Skeletal muscle tissue (tissue), 4 donors: ENCODE data around the gene SGCA. TPM values are rescaled to one million over a fixed set of nuclear protein-coding genes. Genes with fewer than 3 reads are reported as not detected.
A peak's percentile ranks its signal among the peaks of the same experiment; 100 is the strongest.

Experiments
- H3K27ac ChIP-seq: one replicate; pipeline ENCODE4 v1.7.0; 2013; ENCODE audit warnings: mild to moderate bottlenecking, low read depth, low read length, inconsistent platforms
- H3K27me3 ChIP-seq, 3 donors: one replicate each; pipeline ENCODE4 v1.7.0; 2013; ENCODE audit warnings: low read length in 3 of 3; ENCODE audit not compliant: control insufficient read depth in 3 of 3, insufficient read depth in 3 of 3
- H3K36me3 ChIP-seq, 3 donors: one replicate each; pipeline ENCODE4 v1.7.0; 2013; ENCODE audit warnings: low read length in 3 of 3; ENCODE audit not compliant: control insufficient read depth in 3 of 3, insufficient read depth in 3 of 3
- H3K4me1 ChIP-seq, 3 donors: one replicate each; pipeline ENCODE4 v1.7.0; 2013; ENCODE audit warnings: low read length in 3 of 3, mild to moderate bottlenecking in 3 of 3; ENCODE audit not compliant: control insufficient read depth in 3 of 3, insufficient read depth in 3 of 3
- H3K4me3 ChIP-seq, 3 donors: one replicate each; pipeline ENCODE4 v1.7.0; 2013; ENCODE audit warnings: low read length in 3 of 3
- H3K9ac ChIP-seq, 3 donors: one replicate each; pipeline ENCODE4 v1.7.0; 2013; ENCODE audit warnings: low read length in 3 of 3, mild to moderate bottlenecking in 3 of 3, moderate library complexity in 2 of 3, low read depth in 1 of 3
- H3K9me3 ChIP-seq, 3 donors: one replicate each; pipeline ENCODE4 v1.7.0; 2013; ENCODE audit warnings: low read length in 3 of 3; ENCODE audit not compliant: control insufficient read depth in 3 of 3
- total RNA-seq: library from RNA; depleted of rRNA; stranded (reverse); fragments of >200 nt; gene quantifications from one replicate; pipeline ENCODE4 v1.2.3, GENCODE V29; 2014
- donor health status: Osteomylitis.

Gene SGCA
- total RNA-seq, 1 donor from 2014 or later = 158 TPM

DNA sequence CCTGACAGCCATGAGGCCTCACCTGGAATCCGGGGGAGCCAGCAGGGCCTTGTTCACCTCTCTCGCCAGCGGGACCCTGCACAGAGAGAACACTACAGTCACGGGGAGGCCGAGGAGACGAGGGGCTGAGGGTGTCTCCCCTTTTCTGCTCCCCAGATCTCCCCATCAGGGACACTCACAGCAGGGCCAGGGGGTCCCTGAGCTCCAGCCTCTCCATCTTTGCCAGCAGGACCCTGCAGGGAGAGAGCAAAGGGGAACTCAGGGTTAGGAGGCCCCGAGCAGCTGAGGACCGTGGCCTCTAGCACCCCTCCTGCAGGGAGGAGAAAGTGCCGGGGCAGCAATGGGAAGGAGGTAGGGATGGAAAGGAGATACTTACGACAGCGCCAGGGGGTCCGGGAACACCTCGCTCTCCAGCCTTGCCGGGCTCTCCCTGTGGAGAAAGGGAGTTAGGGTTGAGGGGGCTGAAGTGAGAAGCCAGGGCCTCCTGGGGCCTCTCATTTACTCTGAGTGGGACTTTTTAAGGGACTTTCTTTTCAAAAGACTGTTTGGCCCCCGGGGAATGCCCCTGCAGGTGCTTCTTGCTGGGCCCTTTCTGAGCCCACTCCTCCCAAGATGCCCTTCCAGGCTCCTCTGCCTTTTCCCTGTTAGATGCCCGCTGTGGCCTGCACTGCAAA is 26.9 kb downstream of the SGCA start:
- H3K27ac ChIP-seq = no peak overlapping the region
- H3K4me1 ChIP-seq = peaks cover 0 to 5% (median 3%) of the 10 kb centered on the region in 3 donors
- H3K9ac ChIP-seq = no peak overlapping the region

DNA sequence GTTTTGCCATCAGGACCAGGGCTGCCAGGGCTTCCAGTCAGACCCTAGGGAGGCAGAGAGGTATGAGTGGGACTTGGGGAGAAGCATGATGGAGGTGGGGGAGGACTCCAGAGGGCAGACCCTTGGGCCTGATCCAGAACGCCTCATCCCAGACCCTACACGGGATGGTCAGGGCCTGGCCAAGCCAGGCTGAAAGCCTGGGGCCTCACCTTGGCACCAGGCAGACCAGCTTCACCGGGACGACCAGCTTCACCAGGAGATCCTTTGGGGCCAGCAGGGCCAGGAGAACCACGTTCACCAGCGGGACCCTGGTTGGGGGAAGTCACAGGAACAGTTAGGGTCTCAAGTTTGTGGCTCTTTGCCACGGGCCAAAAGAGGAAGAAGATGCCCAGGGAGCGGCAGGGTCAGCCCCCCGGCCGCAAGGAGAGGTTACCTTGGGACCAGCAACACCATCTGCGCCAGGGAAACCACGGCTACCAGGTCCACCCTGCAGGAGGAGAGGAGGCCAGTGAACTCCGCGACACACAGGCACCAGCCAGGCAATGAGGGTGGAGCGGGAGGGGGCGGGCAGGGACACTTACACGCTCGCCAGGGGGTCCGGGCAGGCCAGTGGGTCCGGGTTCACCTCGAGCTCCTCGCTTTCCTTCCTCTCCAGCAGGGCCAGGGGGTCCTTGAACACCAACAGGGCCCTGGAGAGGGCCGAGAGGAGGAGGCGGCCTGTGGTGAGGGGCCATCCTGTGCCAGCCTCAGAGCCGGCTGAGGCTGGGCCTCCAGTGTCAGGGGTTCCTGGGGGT is 28.5 kb downstream of the SGCA start:
- H3K4me1 ChIP-seq = peaks cover 4 to 9% (median 4%) of the 10 kb centered on the region in 3 donors
- H3K27me3 ChIP-seq = peaks cover 0 to 8% (median 0%) of the 10 kb centered on the region in 3 donors
- H3K4me3 ChIP-seq = no peak overlapping the region
- H3K9me3 ChIP-seq = no peaks in the 10 kb centered on the region
- H3K9ac ChIP-seq = no peak overlapping the region
- H3K27ac ChIP-seq = no peak overlapping the region
- H3K36me3 ChIP-seq = peaks cover 9 to 31% (median 24%) of the 10 kb centered on the region in 3 donors

More for the DNA sequence above, 26.9 kb downstream of the SGCA start:
- H3K9me3 ChIP-seq = no peaks in the 10 kb centered on the region
- H3K27me3 ChIP-seq = peaks cover 0 to 8% (median 0%) of the 10 kb centered on the region in 3 donors
- no peak overlapping the region for H3K4me3 ChIP-seq
- peaks cover 9 to 23% (median 20%) of the 10 kb centered on the region in 3 donors for H3K36me3 ChIP-seq

DNA sequence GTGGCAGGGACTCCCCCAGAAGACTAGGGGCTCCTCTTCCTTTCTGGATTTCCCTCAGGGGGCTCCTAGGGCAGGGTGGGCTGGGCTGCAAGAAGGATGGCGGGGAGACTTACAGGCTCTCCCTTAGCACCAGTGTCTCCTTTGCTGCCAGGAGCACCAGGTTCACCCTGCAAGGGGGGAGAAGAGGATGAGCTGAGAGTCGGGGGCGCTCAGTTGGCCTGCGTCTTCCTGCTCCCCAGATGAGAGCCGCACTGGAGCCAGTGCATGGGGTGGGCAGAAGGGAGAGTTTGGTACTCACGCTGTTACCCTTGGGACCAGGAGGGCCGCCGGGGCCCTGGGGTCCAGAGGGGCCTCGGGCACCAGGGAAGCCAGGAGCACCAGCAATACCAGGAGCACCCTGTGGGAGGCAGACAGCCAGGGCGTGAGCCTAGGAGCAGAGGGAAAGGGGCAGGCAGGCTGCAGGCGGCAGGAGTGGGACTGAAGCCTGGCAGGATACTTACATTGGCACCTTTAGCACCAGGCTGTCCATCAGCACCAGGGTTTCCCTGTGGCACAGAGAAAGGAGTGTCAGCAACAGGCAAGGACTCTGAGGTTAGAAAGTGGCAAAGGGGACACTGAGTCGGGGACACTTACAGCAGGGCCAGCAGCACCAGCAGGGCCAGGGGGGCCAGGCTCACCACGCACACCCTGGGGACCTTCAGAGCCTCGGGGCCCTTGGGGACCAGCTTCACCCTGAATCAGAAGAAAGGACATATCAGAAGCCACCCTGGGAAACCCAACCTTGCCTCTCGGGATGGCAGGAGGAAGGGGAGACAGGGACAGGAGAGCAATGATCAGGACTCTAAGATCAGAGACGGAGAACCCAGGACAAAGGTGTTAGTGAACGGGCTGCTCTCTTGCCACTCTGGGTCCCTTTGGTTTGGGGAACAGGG is 29.4 kb downstream of the SGCA start:
- no peak overlapping the region for H3K4me3 ChIP-seq
- H3K9me3 ChIP-seq = no peaks in the 10 kb centered on the region
- H3K36me3 ChIP-seq = peaks cover 9 to 29% (median 24%) of the 10 kb centered on the region in 3 donors
- H3K9ac ChIP-seq = no peak overlapping the region
- no peak overlapping the region for H3K27ac ChIP-seq
- peaks cover 3 to 5% (median 4%) of the 10 kb centered on the region in 3 donors for H3K27me3 ChIP-seq
- H3K4me1 ChIP-seq = peaks cover 4 to 15% (median 7%) of the 10 kb centered on the region in 3 donors

DNA sequence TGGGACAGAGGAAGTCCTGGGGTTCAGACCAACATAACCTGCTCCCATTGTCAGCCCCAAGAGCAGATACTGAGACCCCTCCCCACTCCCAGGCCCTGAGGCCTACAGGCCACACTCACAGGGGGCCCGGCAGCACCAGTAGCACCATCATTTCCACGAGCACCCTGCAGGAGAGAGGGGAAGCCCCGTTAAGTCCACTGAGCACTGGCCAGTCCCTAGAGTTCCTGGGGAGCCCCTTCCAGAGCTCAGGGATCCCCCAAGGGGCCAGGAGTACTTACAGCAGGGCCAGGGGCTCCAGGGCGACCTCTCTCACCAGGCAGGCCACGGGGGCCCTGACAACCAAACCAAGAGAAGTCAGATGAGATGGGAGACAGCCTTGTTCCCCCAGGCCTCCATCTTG is 30.2 kb downstream of the SGCA start:
- H3K4me1 ChIP-seq = peaks cover 4 to 20% (median 7%) of the 10 kb centered on the region in 3 donors
- H3K9ac ChIP-seq = no peak overlapping the region
- peak overlapping the region; percentile 51 for H3K27ac ChIP-seq
- H3K27me3 ChIP-seq = peaks cover 4 to 8% (median 7%) of the 10 kb centered on the region in 3 donors
- H3K36me3 ChIP-seq = peaks cover 5 to 29% (median 24%) of the 10 kb centered on the region in 3 donors
- H3K9me3 ChIP-seq = no peaks in the 10 kb centered on the region
- H3K4me3 ChIP-seq = no peak overlapping the region

DNA sequence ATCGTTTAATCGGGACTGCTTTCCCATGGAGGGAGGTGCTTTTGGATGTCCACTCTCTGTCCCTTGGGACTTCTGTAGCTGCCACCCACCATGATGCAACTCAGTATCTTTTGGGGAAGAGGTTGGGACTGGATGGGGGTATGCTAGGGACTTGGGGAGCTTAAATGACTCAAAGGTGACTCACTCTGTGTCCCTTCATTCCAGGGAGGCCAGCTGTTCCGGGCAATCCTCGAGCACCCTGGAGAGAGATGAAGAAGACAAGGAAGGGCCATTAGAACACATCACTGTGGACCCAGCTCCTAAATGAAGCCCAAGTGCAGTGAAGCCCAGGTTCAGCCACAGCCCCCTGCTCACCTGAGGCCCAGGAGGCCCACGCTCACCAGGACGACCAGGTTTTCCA is 31.0 kb downstream of the SGCA start:
- H3K9me3 ChIP-seq = no peaks in the 10 kb centered on the region
- H3K4me1 ChIP-seq = peaks cover 4 to 21% (median 10%) of the 10 kb centered on the region in 3 donors
- H3K4me3 ChIP-seq = no peak overlapping the region
- peaks cover 5 to 29% (median 24%) of the 10 kb centered on the region in 3 donors for H3K36me3 ChIP-seq
- H3K27me3 ChIP-seq = peaks cover 10 to 16% (median 11%) of the 10 kb centered on the region in 3 donors
- peak overlapping the region; percentile 51 for H3K27ac ChIP-seq
- H3K9ac ChIP-seq = peak overlapping the region in 1 of 3 donors; percentile 3

DNA sequence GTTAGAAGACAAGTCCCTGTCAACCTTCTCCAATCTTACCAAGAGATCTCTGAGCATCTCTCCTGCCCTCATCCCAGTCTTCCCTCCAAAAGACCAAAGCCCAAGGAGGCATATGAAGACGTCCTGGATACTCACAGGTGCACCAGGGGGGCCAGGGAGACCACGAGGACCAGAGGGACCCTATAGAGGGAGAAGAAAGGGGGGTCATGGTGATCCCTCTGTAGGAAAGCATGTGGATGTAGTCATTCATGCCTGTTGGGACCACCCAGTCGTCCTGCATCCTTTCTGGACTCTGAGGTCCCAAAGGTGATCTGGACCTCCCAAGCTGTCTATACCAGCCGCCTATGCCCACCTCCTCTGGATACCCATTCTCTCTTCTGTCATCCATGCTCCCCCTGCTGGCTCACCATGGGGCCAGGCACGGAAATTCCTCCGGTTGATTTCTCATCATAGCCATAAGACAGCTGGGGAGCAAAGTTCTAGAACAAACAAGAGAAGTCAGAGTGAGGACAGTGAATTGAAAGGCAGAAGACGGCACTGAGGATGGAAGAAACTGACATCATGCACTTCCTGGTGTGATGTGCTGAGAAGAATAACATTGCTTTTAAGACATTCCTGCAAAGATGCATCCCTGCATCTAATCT is 32.3 kb downstream of the SGCA start:
- Histone ChIP-seq H3K27me3 (peaks cover 18 to 24% (median 22%) of the 10 kb centered on the region in 3 donors), H3K9me3 (no peaks in the 10 kb centered on the region), H3K27ac (no peak overlapping the region), H3K4me1 (peaks cover 4 to 21% (median 10%) of the 10 kb centered on the region in 3 donors), H3K4me3 (no peak overlapping the region), H3K36me3 (peaks cover 5 to 29% (median 24%) of the 10 kb centered on the region in 3 donors), H3K9ac (no peak overlapping the region)

DNA sequence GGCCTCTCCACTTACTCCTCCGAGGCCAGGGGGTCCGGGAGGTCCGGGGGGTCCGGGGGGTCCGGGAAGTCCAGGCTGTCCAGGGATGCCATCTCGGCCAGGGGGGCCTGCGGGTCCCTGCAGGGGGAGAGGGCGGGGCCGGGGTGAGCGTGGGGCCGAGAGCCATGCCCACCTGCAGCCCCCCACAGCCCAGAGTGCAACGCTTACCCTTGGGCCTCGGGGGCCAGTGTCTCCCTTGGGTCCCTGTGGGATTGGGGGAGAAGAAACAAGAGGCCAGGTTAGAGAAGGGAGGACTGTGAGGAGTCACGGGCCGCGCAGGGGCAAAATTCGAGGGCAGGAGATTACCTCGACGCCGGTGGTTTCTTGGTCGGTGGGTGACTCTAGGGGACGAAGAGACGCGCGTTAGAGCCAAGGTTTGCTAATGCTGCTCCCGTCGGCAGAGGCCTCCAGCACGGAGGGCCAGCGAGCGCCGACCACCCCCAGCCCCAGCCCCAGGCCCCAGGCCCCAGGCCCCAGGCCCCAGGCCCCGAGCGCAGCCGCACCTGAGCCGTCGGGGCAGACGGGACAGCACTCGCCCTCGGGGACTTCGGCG is 33.5 kb downstream of the SGCA start:
- H3K4me3 ChIP-seq = peak overlapping the region in 2 of 3 donors; percentile 52 to 68
- H3K27ac ChIP-seq = no peak overlapping the region
- H3K9ac ChIP-seq = no peak overlapping the region
- H3K36me3 ChIP-seq = peaks cover 5 to 29% (median 18%) of the 10 kb centered on the region in 3 donors
- peaks cover 18 to 28% (median 28%) of the 10 kb centered on the region in 3 donors for H3K27me3 ChIP-seq
- H3K9me3 ChIP-seq = no peaks in the 10 kb centered on the region
- H3K4me1 ChIP-seq = peaks cover 8 to 25% (median 10%) of the 10 kb centered on the region in 3 donors

DNA sequence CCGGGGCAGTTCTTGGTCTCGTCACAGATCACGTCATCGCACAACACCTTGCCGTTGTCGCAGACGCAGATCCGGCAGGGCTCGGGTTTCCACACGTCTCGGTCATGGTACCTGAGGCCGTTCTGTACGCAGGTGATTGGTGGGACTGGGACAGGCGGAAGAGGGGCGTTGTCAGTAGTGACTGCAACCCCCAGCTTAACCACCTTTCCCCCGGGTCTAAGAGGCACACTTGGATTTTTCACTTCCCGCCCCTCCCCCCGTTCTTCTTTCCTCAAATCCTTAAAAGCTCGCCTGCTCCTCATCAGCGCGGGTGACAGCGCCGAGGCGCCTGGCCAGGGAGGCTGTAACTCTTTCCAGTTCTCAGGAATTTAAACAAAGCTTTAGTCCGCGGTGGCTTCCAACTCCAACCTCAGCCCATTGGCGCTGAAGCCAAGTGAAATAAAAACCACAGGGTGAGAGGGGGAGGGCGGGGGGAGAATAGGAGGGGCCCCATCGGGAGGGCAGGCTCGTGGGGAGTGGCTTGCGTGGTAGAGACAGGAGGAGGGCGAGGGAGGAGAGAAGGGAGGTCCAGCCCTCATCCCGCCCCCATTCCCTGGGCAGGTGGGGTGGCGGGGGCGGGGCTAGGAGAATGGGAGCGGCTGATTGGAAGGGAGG is 34.1 kb downstream of the SGCA start:
- H3K27ac ChIP-seq = peak overlapping the region; percentile 91
- peaks cover 5 to 29% (median 17%) of the 10 kb centered on the region in 3 donors for H3K36me3 ChIP-seq
- H3K9ac ChIP-seq = peak overlapping the region in 2 of 3 donors; percentile 42 to 79
- H3K4me1 ChIP-seq = peaks cover 11 to 30% (median 13%) of the 10 kb centered on the region in 3 donors
- H3K4me3 ChIP-seq = peak overlapping the region; percentile 49 to 68 (median 68)
- H3K27me3 ChIP-seq = peaks cover 18 to 31% (median 28%) of the 10 kb centered on the region in 3 donors
- H3K9me3 ChIP-seq = no peaks in the 10 kb centered on the region
